GM12874 (cell line): ENCODE data around the gene ICAM5.

Experiments
- TF ChIP-seq, protein P1 (sequence below): IDR thresholded peaks from 2 replicates; pipeline ENCODE4 v1.5.1; 2011; ENCODE audit warnings: low read depth, mild to moderate bottlenecking, control low read depth, low read length, moderate library complexity; ENCODE audit not compliant: insufficient read depth

ICAM5 gene

DNA sequence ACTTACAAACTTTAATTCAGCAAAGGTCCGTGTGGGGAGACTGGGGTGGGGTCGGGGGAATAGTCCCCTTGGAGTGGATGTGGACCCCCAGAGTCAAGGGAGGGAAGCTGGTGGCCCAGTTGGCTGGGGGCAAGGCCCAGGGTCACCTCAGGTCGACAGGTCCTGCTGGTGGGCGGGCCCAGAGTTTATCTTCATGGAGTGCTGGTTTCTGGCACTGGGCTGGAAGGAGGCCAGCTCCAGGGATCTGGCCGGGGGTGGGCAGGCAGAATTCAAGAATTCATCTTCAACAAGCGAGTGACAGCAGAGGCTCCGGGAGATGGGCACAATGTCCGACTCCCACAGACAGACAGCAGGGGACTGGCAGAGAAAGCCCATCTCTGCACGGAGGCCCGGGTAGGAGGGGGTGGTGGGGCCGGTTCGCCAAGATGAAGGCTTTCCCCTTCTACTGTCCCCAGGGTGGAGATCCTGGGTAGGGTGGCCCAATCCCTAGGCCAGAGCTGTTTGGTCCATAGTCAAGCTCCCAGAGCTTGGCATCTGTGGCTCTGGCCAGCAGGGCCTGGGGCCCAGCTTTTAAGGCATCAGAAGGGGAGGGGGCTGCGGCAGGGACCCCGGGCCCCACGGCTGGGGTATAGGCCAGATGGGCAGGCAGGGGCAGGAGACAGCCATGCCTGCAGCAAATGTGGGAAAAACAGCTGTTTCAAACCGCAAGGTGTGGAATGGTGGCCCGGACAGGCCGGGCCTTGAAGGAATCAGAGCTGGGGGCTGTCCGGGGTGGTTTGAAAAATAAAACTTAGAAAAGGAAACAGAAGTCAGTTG lies 26.7 kb downstream of the ICAM5 start:
- TF ChIP-seq, protein P1, sequence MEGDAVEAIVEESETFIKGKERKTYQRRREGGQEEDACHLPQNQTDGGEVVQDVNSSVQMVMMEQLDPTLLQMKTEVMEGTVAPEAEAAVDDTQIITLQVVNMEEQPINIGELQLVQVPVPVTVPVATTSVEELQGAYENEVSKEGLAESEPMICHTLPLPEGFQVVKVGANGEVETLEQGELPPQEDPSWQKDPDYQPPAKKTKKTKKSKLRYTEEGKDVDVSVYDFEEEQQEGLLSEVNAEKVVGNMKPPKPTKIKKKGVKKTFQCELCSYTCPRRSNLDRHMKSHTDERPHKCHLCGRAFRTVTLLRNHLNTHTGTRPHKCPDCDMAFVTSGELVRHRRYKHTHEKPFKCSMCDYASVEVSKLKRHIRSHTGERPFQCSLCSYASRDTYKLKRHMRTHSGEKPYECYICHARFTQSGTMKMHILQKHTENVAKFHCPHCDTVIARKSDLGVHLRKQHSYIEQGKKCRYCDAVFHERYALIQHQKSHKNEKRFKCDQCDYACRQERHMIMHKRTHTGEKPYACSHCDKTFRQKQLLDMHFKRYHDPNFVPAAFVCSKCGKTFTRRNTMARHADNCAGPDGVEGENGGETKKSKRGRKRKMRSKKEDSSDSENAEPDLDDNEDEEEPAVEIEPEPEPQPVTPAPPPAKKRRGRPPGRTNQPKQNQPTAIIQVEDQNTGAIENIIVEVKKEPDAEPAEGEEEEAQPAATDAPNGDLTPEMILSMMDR = no peak

DNA sequence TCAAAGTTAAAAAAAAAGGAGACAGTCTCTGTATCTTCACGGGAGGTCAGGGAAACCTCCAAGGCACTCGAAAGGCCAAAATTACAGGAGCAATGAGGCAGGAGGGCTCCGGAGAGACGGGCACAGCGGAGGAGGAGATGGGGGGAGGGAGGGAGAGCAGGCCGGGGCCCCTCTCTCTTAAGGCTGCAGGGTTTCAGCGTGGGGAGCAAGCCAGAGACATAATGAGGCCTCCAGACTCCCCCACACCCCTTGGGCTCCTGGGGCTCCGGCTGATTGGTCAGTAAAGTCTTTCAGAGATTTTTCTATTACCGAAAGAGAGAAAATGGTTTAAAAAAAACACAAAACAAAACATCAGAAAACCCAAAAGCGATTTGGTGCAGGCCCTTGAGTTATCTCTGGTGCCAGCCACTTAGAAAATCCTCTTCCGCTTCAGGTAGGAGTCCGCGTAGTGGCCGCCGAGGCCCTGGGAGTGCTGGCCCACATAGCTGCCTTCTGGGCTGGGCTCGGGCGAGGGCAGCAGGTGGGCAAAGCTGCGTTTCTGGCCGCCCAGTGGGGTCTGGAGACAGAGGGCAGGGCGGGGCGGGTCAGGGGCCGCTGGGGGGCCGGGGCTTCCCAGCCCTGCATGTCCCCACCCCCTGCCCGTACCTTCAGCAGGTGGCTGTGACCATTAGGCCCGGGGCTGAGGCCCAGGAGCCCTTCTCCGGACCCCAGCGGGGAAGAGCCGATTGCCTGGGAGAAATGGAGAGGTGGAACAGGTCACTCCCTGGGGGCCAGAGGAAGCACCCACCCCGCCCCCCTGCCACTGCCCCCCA lies 27.5 kb downstream of the ICAM5 start:
- TF ChIP-seq, protein P1 = no peak

DNA sequence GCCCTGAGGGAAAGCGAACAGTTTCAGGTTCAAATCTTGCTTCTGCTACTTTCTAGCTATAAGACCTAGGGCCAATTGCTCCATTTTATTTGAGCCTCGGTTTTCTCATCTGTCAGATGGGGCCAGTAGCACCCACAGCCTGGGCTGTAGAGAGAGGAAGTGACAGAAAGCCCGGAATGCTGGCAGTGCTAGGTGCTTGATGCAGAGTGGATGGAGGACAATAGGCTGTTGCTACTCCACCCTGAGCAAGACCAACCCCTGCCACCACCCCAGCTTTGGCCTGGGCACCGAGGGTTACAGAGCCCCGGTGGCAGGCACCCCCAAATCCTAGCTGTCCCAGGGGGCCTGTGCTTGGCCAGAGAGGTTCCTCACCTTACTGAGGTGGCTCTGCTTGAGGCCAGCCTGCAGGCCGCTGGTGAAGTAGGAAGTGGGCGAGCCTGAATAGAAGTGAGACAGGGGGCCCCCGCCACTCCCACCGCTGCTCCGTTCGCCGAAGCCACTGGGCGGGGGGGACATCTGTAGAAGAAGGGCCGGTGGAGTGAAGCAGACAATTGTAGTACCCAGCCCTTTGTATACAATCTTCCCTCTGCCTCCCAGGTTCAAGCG lies 28.2 kb downstream of the ICAM5 start:
- TF ChIP-seq, protein P1 = no peak

DNA sequence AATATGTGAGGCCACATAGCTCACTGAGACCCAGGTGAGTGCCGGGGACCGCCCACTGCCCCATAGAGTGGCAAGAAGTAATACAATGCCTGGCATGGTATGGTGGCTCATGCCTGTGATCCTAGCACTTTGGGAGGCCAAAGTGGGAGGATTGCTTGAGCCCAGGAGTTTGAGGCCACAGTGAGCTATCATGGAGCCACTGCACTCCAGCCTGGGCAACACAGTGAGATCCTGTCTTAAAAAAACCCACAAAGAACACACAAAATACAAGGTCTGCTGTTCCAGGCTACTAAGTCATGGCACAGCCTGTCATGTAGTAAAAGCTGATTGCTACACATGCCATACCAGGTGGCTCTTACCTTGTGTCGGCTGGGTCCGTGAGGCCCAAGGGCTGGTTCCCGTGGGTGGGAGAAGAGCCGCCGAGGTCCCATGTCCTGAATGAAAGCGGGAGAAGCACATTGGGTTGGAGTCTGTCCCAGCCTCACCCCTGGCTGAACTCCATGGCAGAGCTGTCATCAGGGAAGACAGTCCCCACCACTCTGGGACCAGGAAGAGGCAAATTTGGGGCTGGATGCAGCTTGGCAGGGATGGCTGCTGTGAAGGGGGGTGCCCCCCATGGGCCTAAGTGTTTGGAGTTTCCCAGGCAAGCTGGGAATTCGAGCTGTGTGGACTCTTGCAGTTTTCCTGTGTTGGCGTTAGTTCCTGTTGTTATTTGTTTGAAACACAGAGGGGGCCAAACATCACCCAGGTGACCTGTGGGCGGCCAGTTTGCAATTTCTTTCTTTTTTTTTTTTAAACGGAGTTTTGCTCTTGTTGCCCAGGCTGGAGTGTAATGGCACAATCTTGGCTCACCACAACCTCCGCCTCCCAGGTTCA lies 29.3 kb downstream of the ICAM5 start:
- TF ChIP-seq, protein P1 = no peak

DNA sequence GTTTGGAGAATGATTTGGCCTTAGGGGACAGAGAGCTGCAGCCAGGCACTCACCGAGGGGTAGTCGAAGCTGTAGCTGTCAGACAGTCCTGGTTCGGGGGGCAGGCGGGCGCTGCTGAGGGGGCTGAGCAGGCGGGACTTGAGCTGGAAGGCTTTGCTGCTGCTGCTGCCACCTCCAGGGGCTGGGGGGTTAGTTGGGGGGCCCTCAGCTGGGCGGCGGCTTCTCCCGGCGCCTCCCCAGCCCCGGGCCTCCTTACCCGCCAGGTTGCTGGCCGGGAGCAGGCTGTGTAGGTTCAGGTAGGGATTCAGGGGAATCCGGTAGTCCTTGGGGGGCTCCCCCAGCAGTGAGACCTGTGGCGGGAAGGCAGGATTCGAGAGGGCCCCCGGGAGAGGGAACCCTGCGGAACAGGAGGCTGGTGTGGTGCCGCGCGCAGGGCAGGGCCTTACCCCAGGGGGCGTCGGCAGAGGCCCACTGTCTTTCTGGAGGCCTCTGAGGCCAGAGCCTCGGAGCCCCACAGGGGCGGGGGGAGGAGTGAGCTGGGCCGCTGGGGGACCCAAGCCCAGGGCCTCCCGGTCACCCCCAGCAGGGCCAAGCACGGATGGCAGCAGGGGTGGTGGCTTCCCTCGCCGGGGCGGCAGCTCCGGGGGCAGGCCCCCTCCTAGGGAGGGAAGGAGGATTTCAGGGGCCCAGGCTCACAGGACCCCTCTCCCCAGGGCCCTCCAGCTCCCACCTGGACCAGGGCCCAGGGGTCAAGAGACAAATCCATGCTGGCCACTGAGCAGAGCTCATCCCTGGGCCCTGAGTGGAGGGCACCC lies 31.1 kb downstream of the ICAM5 start:
- TF ChIP-seq, protein P1 = no peak

DNA sequence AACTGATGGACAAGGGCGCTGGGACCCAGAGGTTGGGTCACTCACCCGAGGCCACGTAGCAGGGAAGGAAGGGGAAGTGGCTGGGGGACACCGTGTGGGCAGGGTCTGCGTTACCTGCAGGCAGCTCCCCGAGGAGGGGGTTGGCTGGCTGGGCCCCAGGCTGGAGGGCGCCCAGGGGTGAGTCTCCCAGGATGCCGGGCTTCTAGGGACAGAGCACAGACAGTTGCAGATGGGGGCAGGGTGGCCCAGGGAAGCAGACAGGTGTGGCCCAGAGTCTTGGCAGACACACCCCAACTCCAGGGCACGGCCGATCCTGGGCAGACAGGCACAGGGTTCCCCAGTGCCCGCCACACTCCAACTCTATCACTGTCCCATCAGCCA lies 31.7 kb downstream of the ICAM5 start:
- TF ChIP-seq, protein P1 = no peak
